SKM-1 (cell line): ENCODE results near the gene PRR5.
A peak's percentile ranks its signal among the peaks of the same experiment; 100 is the strongest.
"Not testable (repeated sequence)": the region's sequence is repeated elsewhere in the genome, so short reads cannot be mapped to it uniquely, and the experiment has no call there.

Experiments used
- DNase-seq: peaks from one replicate; lab custom pipeline; 2025; ENCODE audit not compliant: unreplicated experiment; lab: John Stamatoyannopoulos, UW

PRR5 gene, protein sequence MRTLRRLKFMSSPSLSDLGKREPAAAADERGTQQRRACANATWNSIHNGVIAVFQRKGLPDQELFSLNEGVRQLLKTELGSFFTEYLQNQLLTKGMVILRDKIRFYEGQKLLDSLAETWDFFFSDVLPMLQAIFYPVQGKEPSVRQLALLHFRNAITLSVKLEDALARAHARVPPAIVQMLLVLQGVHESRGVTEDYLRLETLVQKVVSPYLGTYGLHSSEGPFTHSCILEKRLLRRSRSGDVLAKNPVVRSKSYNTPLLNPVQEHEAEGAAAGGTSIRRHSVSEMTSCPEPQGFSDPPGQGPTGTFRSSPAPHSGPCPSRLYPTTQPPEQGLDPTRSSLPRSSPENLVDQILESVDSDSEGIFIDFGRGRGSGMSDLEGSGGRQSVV

DNA sequence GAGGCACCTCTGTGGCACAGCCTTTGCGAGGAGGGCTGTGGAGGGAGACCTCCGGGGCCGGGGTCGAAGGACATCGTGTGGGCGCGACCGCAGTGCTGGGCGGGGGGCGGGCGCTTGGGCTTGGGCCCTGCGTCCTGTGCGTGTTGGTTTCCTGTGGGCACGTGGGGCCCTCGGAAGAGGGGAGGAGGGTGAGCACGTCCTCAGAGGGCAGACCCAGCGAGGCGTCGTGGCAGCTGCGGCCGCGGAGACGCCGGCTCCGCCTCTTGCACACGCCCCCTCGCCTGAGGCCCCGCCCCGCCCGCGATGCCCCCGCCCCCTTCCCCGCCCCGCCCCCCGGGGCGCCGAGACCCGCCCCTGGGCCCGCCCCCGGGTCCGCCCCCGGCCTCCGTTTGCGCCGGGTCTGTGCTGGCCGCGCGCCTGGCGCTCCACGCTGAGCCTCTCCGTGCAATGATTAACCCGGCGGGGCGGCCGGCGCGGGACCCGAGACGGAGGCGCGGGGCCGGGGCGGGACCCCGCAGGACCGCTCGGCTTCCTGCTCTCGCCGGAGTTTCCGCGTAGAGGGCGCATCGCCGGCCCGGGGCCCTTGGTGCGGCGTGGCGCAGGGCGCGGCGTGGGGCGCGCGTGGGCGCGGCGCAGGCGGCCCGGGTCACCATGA is at the start of gene PRR5:
TSS of gene PRR5 (plus strand) at position 381 of the 655 bp plus-strand sequence. CDS start at position 652, 271 bp downstream.
- peak; percentile 45 for DNase-seq

DNA sequence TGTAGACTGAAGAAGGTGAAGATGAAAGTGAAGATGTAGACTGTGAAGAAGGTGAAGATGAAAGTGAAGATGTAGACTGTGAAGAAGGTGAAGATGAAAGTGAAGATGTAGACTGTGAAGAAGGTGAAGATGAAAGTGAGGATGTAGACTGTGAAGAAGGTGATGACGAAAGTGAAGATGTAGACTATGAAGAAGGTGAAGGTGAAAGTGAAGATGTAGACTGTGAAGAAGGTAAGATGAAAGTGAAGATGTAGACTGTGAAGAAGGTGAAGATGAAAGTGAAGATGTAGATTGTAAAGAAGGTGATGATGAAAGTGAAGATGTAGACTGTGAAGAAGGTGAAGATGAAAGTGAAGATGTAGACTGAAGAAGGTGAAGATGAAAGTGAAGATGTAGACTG is 49.1 kb upstream of the PRR5 start:
- not testable (repeated sequence) for DNase-seq

GRCh38 chr22:44658311-44658953 is 43.6 kb upstream of the PRR5 start:
- no peak for DNase-seq

DNA sequence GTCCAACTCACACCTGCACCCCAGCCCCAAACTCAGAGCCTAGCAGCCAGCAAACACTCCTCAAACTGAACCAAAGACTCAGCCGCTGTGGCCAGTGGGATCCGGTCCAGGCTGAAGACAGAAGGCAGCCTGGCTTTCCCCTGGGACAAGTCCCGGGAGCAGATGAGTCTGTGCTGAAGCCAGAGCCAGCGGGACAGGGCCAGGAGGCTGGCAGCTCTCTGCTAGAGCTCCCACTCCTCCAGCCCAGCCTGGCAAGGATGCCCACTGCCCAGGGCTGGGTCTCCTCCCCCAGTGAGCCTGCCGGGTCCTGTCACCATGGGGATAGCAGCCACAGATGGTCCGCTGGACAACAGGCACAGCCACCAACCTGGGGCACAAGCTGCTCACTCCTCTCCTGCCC is 42.9 kb upstream of the PRR5 start:
- DNase-seq = no peak

- no peak for DNase-seq
Measured at GRCh38 chr22:44660051-44660830, 41.8 kb upstream of the PRR5 start.

DNA sequence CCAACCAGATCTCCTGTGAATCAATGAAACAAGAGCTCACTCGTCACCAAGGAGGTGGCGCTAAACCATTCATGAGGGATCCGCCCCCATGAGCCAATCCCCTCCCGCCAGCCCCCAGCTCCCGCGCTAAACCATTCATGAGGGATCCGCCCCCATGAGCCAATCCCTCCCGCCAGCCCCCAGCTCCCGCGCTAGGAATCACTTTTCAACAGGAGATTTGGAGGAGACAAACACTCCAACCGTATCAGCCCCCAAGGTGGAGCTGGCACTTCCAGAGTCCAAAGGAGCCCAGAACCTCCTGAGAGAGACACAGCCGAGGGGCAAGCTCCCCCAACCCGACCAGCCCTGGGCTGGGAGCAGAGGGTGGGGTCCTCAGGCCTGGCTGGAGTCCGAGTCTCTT is 40.9 kb upstream of the PRR5 start:
- DNase-seq = no peak

- no peak for DNase-seq
Measured at GRCh38 chr22:44661659-44662569, 40.1 kb upstream of the PRR5 start.

DNA sequence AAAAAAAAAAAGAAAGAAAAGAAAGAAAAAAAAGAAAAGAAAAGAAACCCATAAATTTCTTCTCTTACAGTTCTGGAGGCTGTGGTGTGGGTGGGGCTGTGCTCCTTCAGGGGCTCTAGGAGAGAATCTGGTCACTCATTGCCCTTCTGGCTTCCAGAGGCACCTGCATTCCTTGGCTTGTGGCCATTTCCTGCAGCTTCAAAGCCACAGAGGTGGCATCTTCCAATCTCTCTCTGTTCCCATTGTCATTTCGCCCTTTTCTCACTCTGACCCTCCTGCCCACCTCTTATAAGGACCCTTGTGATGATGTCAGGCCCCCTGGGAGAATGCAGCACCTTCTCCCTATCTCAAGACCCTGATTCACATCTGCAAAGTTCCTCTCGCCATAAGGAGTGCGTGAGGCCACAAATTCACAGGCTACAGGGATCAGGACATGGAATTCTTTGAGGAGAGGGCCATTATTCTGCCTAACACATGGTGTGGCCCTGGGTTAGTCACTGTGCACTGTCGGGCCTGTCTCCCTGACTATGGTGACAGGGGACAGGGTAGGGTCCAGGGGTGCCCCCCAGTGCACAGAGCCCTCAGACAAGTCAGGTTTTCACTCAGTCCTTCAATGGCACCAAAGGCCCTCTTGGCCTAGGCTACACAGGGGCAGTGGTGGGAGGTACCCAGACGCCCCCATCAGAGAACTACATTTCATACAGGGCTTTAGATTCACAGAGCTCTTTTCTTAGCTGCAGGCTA is 38.6 kb upstream of the PRR5 start:
- no peak for DNase-seq

DNA sequence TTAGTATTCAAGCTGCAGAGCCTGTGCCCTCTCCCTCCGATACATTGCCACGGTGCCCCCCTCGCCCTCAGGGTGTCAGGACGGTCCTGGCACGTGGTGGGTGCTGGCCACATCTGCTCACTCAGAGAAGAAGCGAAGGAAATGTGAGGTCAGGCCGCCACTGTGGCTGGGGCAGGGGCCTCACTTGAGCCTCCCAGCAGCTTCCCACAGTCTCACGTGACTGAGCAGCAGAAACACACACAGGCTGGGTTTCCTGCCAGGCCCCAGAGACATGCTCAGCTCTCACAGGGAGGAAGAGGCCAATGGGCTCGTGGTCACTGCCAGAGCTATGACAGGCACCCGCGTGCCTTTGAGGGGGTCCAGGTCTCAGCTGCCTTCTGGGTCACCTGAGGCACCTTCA is 37.9 kb upstream of the PRR5 start:
- peak; percentile 72 for DNase-seq

DNA sequence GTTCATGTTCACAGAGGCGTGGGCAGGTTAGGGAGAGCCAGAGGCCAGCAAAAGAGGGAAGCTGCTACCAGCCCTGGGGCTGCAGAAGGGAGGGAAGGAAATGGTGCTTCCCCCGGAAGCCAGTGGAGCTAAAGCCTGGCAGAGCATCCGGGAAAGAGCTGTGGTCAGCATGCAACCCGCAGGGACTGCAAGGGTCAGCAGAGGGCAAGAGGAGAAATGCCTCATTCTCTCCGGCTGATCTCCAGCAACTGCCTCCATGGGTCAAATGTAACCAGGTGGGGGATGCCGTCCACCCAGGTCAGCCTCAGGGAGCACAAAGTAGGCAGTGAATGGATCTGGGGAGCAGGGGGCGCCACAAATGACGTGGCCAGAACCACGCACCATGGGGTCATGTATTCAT is 36.9 kb upstream of the PRR5 start:
- DNase-seq = peak; percentile 69

DNA sequence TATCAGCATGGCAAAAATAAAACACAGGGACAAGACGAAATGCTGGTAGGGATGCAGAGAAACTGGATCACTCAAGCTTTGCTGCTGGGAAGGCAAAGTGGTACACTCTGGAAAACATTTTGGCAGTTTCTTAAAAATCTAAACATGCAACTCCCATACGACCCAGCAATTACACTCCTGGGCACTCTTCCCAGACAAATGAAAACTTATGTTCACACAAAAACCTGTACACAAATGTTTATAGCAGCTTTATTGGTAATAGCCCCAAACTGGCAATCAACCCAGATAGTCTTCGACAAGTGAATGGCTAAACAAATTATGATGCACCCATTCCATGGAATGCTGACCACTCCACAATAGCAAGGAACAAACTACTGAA is 35.8 kb upstream of the PRR5 start:
- DNase-seq = no peak

- DNase-seq = no peak
Measured at GRCh38 chr22:44667276-44667675, 34.7 kb upstream of the PRR5 start.

DNA sequence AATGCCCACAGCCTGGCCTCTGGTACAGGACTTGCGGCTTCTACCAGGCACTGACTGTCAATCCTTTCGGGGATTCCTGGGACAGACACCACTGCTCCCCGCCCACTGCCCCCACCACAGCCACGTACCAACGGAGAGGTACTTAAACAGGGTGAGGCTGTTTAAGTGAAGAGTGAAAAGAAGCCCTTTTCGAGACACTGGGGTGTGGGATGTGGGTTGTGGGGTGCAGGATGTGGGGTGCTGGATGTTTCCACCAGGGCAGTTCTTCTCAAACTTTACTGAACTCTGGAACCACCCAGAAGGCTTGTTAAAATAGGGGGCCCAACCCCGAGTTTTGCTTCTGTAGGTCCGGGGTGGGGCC is 34.2 kb upstream of the PRR5 start:
- no peak for DNase-seq

DNA sequence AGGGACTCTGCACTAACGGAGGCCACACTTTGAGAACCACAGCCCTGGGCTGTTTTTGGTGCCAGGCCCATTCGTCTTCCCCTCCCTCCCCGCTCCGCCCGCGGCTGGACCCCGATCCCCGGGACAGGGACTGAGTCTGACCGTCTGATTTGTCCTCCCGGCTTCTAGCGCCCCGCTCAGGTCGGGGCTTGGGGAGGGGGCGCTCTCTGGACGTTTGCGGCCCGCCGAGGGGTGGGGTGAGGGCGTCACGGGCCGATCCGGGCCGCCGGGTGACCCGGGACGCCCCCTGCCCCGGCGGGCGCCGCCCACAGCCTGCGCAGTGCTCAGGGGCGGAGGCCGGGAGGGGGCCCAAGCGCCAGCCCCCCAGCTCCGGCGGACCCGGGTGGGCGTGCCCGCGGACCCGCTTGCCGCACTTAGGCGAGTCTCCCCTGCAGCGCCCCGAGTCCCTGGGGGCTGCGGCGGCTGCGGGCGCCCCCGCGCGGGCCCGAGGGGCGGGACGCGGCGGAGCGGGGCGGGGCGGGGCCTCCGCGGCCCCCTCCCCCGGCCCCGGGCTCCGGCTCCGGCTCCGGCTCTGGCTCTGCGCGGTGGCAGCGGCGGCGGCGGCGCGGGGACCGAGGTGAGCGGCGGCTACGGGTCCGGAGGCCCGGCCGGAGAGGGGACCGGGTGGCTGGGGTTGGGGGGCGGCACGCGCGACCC is 33.7 kb upstream of the PRR5 start:
- no peak for DNase-seq

DNA sequence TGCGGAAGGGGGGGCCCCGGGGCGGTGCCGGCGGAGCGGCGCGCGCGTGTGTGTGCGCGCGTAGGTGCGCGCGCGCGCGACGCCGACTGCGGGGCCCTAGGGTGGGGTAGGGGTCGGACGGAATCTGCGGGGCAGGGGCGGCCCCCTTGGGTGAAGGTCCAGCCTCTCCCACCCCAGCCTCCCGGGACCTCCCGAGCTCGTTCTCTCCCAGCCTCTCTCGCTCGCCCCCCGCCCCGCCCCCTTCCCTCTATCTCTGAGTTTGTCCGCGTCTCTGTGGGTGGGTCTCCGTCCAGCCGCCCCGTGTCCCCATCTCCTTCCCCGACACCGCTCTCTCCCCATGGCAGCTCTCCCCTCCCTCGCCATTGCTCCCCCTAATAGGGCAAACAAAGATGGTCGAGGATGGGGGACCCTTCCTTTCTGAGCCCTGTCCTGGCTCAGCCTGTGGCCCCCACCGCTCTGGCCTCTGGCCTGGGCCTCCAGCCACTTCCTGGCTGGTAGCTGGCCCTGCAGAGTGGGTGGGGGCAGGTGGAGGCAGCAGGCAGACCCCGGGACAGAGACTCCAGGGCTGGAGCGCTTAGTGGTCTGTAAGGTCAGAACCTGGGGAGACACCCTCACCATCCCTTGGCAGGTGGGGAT is 33.0 kb upstream of the PRR5 start:
- no peak for DNase-seq

DNA sequence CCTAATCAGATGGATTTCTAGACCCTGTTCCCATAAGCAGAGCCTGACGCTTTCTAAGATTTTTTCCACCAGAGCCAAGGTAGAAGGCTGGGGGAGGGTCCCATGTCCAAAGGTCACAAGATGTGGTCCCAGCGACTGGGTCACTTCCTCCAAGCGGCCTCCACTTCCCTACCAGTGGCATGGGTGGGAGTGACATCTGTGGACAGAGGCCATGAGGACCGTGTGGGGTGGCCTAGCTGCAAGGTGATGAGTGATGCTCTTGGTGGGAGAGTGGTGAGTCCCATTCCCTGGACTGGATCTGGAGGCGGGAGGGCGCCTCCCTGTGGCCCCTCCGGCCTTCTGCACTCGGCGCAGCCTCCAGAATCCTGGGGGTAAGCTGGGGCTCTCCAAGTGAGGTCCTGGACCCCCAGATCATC is 32.4 kb upstream of the PRR5 start:
- peak; percentile 25 for DNase-seq

- no peak for DNase-seq
Measured at GRCh38 chr22:44670220-44670988, 31.6 kb upstream of the PRR5 start.

DNA sequence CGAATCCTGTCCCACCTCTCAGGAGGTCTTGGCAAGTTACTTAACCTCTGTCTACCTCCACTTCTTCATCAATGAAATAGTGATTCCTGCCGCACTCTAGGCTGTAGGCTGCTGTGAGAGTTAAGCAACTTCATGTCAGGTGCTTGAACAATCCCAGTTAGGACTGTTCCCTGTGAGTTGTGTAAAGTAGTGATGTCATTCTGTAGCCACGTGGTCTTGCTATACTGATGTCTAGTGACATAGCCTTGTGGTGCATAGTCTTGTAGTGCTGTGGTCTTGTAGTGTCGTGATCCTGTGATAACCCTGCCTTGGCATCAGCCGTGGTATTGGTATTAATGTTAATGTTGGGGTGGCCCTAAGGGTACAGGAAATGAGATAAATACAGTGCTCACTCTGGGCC is 30.3 kb upstream of the PRR5 start:
- peak; percentile 74 for DNase-seq
